Measurements from ENCODE around the gene GOLGA6L26.
"Not testable (repeated sequence)": the region's sequence is repeated elsewhere in the genome, so short reads cannot be mapped to it uniquely, and the experiment has no call there.

GOLGA6L26 gene

DNA sequence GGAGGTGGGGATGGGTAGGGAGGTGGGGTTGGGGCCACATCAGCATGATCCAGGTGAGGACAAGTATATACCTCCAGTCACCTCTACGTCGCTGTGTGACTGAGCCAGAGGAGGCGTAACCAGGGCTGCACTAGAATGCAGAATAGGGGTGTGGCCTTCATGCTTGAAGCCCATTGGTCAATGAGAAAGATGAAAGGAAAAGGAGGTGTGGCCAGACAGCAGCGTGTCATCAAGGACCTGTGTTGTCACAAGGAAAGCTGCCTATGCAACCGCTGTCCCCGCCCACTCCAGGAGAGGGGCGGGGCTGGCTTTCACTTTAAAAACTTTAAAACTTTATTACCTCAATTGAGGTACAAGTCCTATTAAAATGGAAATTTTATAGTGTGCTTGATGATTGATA is at the start of gene GOLGA6L26:
TSS of gene GOLGA6L26 (minus strand) at position 101 of the 400 bp plus-strand sequence. CDS start at position 40, 61 bp downstream.
- not testable (repeated sequence) for H3K4me3 ChIP-seq (ENCODE audit: low read length); DNase-seq (ENCODE audit: low read depth)

- not testable (repeated sequence) for DNase-seq (ENCODE audit: low read depth); H3K4me3 ChIP-seq (ENCODE audit: low read length)
These were observed 47.2 kb upstream of the GOLGA6L26 start for GRCh38 chr15:23381192-23381591.

GRCh38 chr15:23380700-23381099 is 46.7 kb upstream of the GOLGA6L26 start:
- H3K4me3 ChIP-seq (ENCODE audit: low read length) = not testable (repeated sequence)

DNA sequence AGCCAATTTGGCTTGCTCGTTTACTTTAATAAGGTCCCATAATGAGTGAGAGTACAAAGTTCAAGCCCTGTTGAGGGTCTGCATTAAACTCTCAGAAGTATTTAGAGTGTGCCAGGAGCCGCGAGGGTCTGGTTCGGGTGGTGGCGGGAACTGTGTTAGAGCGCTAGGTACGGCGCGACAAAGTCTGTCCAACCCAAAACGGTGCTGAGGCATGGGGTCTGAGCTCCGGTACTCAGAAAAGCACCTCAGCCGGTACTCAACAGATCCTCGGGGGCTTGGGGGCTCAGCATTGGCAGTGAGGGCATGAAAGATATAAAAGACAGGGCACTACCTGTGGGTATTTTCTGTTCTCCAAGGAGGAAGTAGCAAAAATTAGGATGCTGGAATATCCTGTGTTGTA is 45.0 kb upstream of the GOLGA6L26 start:
- not testable (repeated sequence) for DNase-seq (ENCODE audit: low read depth); H3K4me3 ChIP-seq (ENCODE audit: low read length)

More at GRCh38 chr15:23380700-23381099, 46.7 kb upstream of the GOLGA6L26 start:
- not testable (repeated sequence) for DNase-seq (ENCODE audit: low read depth)

DNA sequence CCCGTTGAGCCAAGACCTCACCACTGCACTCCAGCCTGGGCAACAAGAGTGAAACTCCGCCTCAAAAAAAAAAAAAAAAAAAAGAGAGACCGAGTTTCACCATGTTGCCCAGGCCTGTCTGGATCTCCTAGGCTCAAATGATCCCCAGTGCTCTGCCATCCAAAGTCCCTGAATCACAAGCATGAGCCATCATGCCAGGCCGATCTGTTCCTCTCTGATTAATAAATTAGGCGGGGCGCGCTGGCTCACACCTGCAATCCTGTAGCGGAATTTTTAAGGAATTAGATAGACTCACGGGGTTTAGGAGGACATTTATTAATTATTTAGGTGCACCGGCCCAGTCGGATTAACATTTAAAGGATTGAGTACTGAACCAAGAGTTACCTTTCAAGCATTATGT is 40.2 kb upstream of the GOLGA6L26 start:
- not testable (repeated sequence) for DNase-seq (ENCODE audit: low read depth); H3K4me3 ChIP-seq (ENCODE audit: low read length)

GRCh38 chr15:23372891-23373600 is 39.0 kb upstream of the GOLGA6L26 start:
- not testable (repeated sequence) for H3K4me3 ChIP-seq (ENCODE audit: low read length); DNase-seq (ENCODE audit: low read depth)

GRCh38 chr15:23372284-23372683 is 38.3 kb upstream of the GOLGA6L26 start:
- no peak overlapping the region for H3K4me3 ChIP-seq (ENCODE audit: low read length)
- no peak for DNase-seq (ENCODE audit: low read depth)
- TF ChIP-seq, protein P1, sequence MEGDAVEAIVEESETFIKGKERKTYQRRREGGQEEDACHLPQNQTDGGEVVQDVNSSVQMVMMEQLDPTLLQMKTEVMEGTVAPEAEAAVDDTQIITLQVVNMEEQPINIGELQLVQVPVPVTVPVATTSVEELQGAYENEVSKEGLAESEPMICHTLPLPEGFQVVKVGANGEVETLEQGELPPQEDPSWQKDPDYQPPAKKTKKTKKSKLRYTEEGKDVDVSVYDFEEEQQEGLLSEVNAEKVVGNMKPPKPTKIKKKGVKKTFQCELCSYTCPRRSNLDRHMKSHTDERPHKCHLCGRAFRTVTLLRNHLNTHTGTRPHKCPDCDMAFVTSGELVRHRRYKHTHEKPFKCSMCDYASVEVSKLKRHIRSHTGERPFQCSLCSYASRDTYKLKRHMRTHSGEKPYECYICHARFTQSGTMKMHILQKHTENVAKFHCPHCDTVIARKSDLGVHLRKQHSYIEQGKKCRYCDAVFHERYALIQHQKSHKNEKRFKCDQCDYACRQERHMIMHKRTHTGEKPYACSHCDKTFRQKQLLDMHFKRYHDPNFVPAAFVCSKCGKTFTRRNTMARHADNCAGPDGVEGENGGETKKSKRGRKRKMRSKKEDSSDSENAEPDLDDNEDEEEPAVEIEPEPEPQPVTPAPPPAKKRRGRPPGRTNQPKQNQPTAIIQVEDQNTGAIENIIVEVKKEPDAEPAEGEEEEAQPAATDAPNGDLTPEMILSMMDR (IDR thresholded peaks at IDR 0.05; ENCODE audit: insufficient read depth, low read depth, low read length, missing control alignments) = no peak

DNA sequence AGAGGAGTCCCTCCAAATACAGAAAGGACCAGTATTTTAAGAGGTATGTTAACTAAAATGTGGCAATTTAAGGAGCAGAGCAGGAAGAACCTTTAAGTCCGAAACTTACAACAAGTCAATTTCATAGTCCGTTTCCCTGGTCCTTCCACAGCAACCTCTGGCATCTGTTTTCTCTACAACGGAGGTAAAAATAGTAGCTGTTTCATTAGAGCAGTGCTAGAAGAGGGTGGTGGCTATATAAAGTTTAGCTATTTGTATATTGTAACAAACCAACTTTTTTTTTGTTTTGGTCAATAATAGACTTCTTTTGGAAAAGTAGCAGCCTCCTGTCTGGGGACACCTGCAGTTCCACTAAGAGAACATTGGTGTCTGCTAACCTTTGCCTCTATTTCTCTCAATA is 37.9 kb upstream of the GOLGA6L26 start:
- not testable (repeated sequence) for DNase-seq (ENCODE audit: low read depth); H3K4me3 ChIP-seq (ENCODE audit: low read length)

GRCh38 chr15:23371134-23371533 is 37.1 kb upstream of the GOLGA6L26 start:
- not testable (repeated sequence) for DNase-seq (ENCODE audit: low read depth); H3K4me3 ChIP-seq (ENCODE audit: low read length)

GRCh38 chr15:23370578-23370977 is 36.6 kb upstream of the GOLGA6L26 start:
- TF ChIP-seq, protein P1 (IDR thresholded peaks at IDR 0.05; ENCODE audit: insufficient read depth, low read depth, low read length, missing control alignments) = no peak
- no peak for DNase-seq (ENCODE audit: low read depth)
- no peak overlapping the region for H3K4me3 ChIP-seq (ENCODE audit: low read length)

- H3K4me3 ChIP-seq (ENCODE audit: low read length); DNase-seq (ENCODE audit: low read depth): not testable (repeated sequence)
These were observed 30.3 kb upstream of the GOLGA6L26 start for GRCh38 chr15:23364261-23364660.

- not testable (repeated sequence) for H3K4me3 ChIP-seq (ENCODE audit: low read length); DNase-seq (ENCODE audit: low read depth)
These were observed 28.6 kb upstream of the GOLGA6L26 start for GRCh38 chr15:23362622-23363021.

- DNase-seq (ENCODE audit: low read depth) = not testable (repeated sequence)
These were observed 20.5 kb upstream of the GOLGA6L26 start, which contains the start of gene GOLGA8S for GRCh38 chr15:23354448-23354847. Gene GOLGA8S, plus strand, starts transcription at chr15:23354748. Its CDS starts 62 bp downstream, at chr15:23354810.

GRCh38 chr15:23311233-23311632 is 22.8 kb downstream of the GOLGA6L26 start:
- H3K4me3 ChIP-seq (ENCODE audit: low read length); DNase-seq (ENCODE audit: low read depth): not testable (repeated sequence)

More at GRCh38 chr15:23354448-23354847, 20.5 kb upstream of the GOLGA6L26 start, which contains the start of gene GOLGA8S:
- H3K4me3 ChIP-seq (ENCODE audit: low read length) = not testable (repeated sequence)

DNA sequence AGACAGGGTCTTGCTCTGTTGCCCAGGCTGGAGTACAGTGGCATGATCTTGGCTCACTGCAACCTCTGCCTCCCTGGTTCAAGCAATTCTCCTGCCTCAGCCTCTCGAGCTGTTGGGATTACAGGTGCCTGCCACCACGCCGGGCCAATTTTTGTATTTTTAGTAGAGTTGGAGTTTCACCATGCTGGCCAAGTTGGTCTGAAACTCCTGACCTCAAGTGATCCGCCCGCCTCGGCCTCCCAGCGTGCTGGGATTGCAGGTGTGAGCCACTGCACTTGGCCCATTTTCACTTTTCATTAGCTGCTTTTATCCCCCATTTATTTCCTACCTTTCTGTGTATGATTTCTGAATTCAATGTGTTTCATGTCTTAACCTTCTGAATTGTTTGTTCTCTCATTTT is 28.1 kb downstream of the GOLGA6L26 start:
- not testable (repeated sequence) for H3K4me3 ChIP-seq (ENCODE audit: low read length); DNase-seq (ENCODE audit: low read depth)

GRCh38 chr15:23304805-23305204 is 29.2 kb downstream of the GOLGA6L26 start:
- peak overlapping the region; percentile 47 for H3K4me3 ChIP-seq (ENCODE audit: low read length)
- DNase-seq (ENCODE audit: low read depth) = not testable (repeated sequence)

GRCh38 chr15:23304267-23304666 is 29.7 kb downstream of the GOLGA6L26 start:
- DNase-seq (ENCODE audit: low read depth) = not testable (repeated sequence)
- peak overlapping the region; percentile 47 for H3K4me3 ChIP-seq (ENCODE audit: low read length)

DNA sequence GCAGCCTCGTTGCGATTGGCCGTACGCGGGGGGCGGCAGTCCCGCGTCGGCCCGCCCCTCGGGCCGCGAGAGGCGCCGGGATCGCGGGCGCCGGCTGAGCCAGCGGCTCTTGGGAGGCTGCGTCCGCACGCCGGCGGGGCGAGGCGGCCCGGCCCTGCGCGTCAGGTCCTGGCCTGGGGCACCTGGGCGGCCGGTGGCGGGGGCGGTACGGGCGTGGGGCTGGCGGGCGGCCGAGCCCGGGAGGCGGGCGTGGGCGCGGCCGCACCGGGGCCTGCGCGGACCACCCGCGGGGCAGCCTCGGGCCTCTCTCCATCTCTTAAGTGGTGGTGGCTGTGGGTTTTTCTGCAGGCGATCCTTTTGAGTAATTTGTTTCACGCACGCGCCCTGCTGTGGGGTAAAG is 30.3 kb downstream of the GOLGA6L26 start:
- H3K4me3 ChIP-seq (ENCODE audit: low read length) = peak overlapping the region; percentile 47
- peak; percentile 59 for DNase-seq (ENCODE audit: low read depth)

All from epithelial cell of esophagus (primary cell).